Liver (tissue), 9 donors: ENCODE data around the gene ARHGEF28. TPM values are rescaled to one million over a fixed set of nuclear protein-coding genes. Genes with fewer than 3 reads are reported as not detected.

ENCODE experiments used
- DNase-seq: peaks from one replicate; pipeline ENCODE4 v3.0.0-alpha.2; 2017; ENCODE audit warnings: low spot score
- H3K27ac ChIP-seq, 2 donors: one replicate each; pipeline ENCODE4 v1.7.0; 2013; ENCODE audit warnings: inconsistent platforms in 2 of 2, low read length in 2 of 2, control low read depth in 1 of 2, low read depth in 1 of 2, mild to moderate bottlenecking in 1 of 2
- H3K27me3 ChIP-seq, 4 donors: one replicate each; pipeline versions ENCODE4 v1.6.1 to v1.7.0; 2013; ENCODE audit warnings: low read length in 3 of 4, inconsistent platforms in 1 of 4, mild to moderate bottlenecking in 1 of 4, moderate library complexity in 1 of 4; ENCODE audit not compliant: control insufficient read depth in 4 of 4, insufficient read depth in 4 of 4
- H3K36me3 ChIP-seq, 4 donors: one replicate each; pipeline versions ENCODE4 v1.6.1 to v1.7.0; 2013; ENCODE audit warnings: low read length in 3 of 4, mild to moderate bottlenecking in 3 of 4, low read depth in 1 of 4, moderate library complexity in 1 of 4; ENCODE audit not compliant: control insufficient read depth in 4 of 4, insufficient read depth in 3 of 4
- H3K4me1 ChIP-seq, 4 donors: one replicate each; pipeline versions ENCODE4 v1.6.1 to v1.7.0; 2013; ENCODE audit warnings: low read length in 3 of 4, mild to moderate bottlenecking in 3 of 4, moderate library complexity in 1 of 4; ENCODE audit not compliant: control insufficient read depth in 4 of 4, insufficient read depth in 4 of 4
- H3K4me3 ChIP-seq, 3 donors: one replicate each; pipeline versions ENCODE4 v1.6.1 to v1.7.0; 2013; ENCODE audit warnings: low read length in 3 of 3, control low read depth in 1 of 3, low read depth in 1 of 3, mild to moderate bottlenecking in 1 of 3
- H3K9ac ChIP-seq, 2 donors: one replicate each; pipeline ENCODE4 v1.7.0; 2013; ENCODE audit warnings: low read length in 2 of 2, mild to moderate bottlenecking in 2 of 2, moderate library complexity in 2 of 2, control low read depth in 1 of 2, low read depth in 1 of 2
- H3K9me3 ChIP-seq, 4 donors: one replicate each; pipeline versions ENCODE4 v1.6.1 to v1.7.0; 2013; ENCODE audit warnings: low read length in 3 of 4; ENCODE audit not compliant: control insufficient read depth in 4 of 4
- FOXA1 ChIP-seq: IDR thresholded peaks from 2 replicates; pipeline ENCODE4 v1.6.1; 2016; ENCODE audit warnings: antibody characterized with exemption
- GABPA ChIP-seq, 2 donors: IDR thresholded peaks in 1 of 2; conservative IDR thresholded peaks in 1 of 2; 2 replicates each; pipeline ENCODE4 v1.6.1; 2016; ENCODE audit warnings: antibody characterized with exemption in 2 of 2, mild to moderate bottlenecking in 1 of 2, moderate library complexity in 1 of 2
- HNF4G ChIP-seq: IDR thresholded peaks from 2 replicates; pipeline ENCODE4 v1.6.1; 2016; ENCODE audit warnings: antibody characterized with exemption
- JUND ChIP-seq, 2 donors: IDR thresholded peaks; 2 replicates each; pipeline ENCODE4 v1.6.1; 2016; ENCODE audit warnings: antibody characterized with exemption in 2 of 2
- NR2F2 ChIP-seq: IDR thresholded peaks from 2 replicates; pipeline ENCODE4 v1.6.1; 2016; ENCODE audit warnings: antibody characterized with exemption
- RAD21 ChIP-seq, 2 donors: IDR thresholded peaks; 2 replicates each; pipeline ENCODE4 v1.6.1; 2016; ENCODE audit warnings: antibody characterized with exemption in 2 of 2, mild to moderate bottlenecking in 2 of 2
- RXRA ChIP-seq, 2 donors: IDR thresholded peaks; 2 replicates each; pipeline ENCODE4 v1.6.1; 2017 to 2018; ENCODE audit warnings: antibody characterized with exemption in 2 of 2, mild to moderate bottlenecking in 1 of 2
- SP1 ChIP-seq: IDR thresholded peaks from 2 replicates; pipeline ENCODE4 v1.6.1; 2018; ENCODE audit warnings: antibody characterized with exemption, mild to moderate bottlenecking
- TAF1 ChIP-seq: conservative IDR thresholded peaks from 2 replicates; pipeline ENCODE4 v1.6.1; 2016; ENCODE audit warnings: antibody characterized with exemption, mild to moderate bottlenecking
- YY1 ChIP-seq: IDR thresholded peaks from 2 replicates; pipeline ENCODE4 v1.6.1; 2016; ENCODE audit warnings: antibody characterized with exemption, mild to moderate bottlenecking
- WGBS: extraction: QIAGEN DNeasy Blood & Tissue Kit; methylation state at CpG from one replicate; pipeline ENCODE4 v1.1.7; 2013; 5-methylcytosine and 5-hydroxymethylcytosine counted together
- polyA plus RNA-seq, 2 donors: library from polyadenylated mRNA; stranded (reverse) in 1 of 2; unstranded in 1 of 2; fragments of 200-250 nt in 1 of 2; fragments of >200 nt in 1 of 2; fragmentation: Nextera tagmentation in 1 of 2; extraction: Ambion mirVana in 1 of 2; gene quantifications; one replicate each; pipeline versions ENCODE4 v1.2.1 to v1.2.3, GENCODE V29; 2013 to 2015
- total RNA-seq, 2 donors: library from RNA; depleted of rRNA; stranded (reverse); fragments of >200 nt; gene quantifications; one replicate each; pipeline ENCODE4 v1.2.3, GENCODE V29; 2014
- TF ChIP-seq, protein P1 (sequence below): fragments of 150-350 bp; IDR thresholded peaks from 2 replicates; pipeline ENCODE4 v1.5.1; 2017; ENCODE audit warnings: improper control_type of control experiment, low read depth, low read length; ENCODE audit not compliant: missing input control
- TF ChIP-seq, protein P2 (sequence below): IDR thresholded peaks from 2 replicates; pipeline ENCODE4 v1.6.1; 2016; ENCODE audit warnings: antibody characterized with exemption
- TF ChIP-seq, protein P3 (sequence below): IDR thresholded peaks from 2 replicates; pipeline ENCODE4 v1.6.1; 2016; ENCODE audit warnings: antibody characterized with exemption, mild to moderate bottlenecking
- donor health status: healthy.
- donor health status: healthy.
- donor health status: healthy.
- donor health status: healthy.
- donor health status: healthy.

ARHGEF28 gene
- total and polyA plus RNA-seq, 4 donors = 1.6 to 13.9 (median 3.6) TPM

DNA sequence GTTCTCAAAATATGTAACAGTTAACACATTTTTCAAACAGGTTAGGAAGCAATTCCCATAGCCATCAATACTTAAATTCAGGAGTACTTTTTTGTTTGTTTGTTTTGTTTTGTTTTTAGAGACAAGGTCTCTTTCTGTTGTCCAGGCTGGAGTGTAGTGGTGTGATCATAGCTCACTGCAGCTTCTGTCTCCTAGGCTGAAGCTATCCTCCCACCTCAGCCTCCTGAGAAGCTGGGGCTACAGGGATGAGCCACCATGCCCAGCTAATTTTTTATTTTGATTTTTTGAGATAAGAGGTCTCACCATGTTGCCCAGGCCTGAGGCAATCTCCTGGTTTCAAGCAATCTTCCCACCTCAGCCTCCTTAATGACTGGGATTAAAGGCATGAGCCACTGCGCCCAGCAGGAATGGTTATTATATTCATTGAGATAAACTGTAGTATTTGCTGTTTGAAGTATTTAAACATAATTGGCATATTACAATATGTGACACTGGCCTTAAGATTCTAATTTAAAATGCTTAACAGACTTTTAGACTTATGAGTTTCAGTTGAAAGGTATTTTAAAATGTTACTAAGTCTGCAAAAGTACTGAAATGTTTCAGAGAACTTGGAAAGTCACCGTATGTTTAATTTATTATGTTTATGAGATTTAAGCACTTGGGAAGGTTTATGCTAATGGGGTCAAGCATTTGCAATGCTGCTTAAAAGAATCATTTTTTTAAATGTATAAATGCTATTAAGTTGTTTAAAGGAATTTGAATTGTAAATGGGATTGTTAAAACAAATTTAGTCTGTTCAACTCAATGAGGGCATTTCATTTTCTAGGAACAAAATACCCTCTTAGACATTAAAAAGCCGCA, 43.5 kb upstream of the ARHGEF28 start:
- no peaks in the 10 kb centered on the region for H3K27me3 ChIP-seq
- no peak overlapping the region for H3K9ac ChIP-seq
- peaks cover under 1 to 30% (median 24%) of the 10 kb centered on the region in 4 donors for H3K36me3 ChIP-seq
- H3K9me3 ChIP-seq = no peaks in the 10 kb centered on the region
- no peaks in the 10 kb centered on the region for H3K4me1 ChIP-seq
- WGBS = 66% methylated on average over 3 of the region's 3 CpGs
- TF ChIP-seq, protein P1, sequence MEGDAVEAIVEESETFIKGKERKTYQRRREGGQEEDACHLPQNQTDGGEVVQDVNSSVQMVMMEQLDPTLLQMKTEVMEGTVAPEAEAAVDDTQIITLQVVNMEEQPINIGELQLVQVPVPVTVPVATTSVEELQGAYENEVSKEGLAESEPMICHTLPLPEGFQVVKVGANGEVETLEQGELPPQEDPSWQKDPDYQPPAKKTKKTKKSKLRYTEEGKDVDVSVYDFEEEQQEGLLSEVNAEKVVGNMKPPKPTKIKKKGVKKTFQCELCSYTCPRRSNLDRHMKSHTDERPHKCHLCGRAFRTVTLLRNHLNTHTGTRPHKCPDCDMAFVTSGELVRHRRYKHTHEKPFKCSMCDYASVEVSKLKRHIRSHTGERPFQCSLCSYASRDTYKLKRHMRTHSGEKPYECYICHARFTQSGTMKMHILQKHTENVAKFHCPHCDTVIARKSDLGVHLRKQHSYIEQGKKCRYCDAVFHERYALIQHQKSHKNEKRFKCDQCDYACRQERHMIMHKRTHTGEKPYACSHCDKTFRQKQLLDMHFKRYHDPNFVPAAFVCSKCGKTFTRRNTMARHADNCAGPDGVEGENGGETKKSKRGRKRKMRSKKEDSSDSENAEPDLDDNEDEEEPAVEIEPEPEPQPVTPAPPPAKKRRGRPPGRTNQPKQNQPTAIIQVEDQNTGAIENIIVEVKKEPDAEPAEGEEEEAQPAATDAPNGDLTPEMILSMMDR = no peak
- no peak for TF ChIP-seq YY1
- TF ChIP-seq FOXA1 = no peak
- TF ChIP-seq, protein P2, sequence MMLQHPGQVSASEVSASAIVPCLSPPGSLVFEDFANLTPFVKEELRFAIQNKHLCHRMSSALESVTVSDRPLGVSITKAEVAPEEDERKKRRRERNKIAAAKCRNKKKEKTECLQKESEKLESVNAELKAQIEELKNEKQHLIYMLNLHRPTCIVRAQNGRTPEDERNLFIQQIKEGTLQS = no peak
- TF ChIP-seq RAD21 (IDR thresholded peaks at IDR 0.05) = no peak
- TF ChIP-seq, protein P3, sequence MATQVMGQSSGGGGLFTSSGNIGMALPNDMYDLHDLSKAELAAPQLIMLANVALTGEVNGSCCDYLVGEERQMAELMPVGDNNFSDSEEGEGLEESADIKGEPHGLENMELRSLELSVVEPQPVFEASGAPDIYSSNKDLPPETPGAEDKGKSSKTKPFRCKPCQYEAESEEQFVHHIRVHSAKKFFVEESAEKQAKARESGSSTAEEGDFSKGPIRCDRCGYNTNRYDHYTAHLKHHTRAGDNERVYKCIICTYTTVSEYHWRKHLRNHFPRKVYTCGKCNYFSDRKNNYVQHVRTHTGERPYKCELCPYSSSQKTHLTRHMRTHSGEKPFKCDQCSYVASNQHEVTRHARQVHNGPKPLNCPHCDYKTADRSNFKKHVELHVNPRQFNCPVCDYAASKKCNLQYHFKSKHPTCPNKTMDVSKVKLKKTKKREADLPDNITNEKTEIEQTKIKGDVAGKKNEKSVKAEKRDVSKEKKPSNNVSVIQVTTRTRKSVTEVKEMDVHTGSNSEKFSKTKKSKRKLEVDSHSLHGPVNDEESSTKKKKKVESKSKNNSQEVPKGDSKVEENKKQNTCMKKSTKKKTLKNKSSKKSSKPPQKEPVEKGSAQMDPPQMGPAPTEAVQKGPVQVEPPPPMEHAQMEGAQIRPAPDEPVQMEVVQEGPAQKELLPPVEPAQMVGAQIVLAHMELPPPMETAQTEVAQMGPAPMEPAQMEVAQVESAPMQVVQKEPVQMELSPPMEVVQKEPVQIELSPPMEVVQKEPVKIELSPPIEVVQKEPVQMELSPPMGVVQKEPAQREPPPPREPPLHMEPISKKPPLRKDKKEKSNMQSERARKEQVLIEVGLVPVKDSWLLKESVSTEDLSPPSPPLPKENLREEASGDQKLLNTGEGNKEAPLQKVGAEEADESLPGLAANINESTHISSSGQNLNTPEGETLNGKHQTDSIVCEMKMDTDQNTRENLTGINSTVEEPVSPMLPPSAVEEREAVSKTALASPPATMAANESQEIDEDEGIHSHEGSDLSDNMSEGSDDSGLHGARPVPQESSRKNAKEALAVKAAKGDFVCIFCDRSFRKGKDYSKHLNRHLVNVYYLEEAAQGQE = no peak
- H3K4me3 ChIP-seq = no peak overlapping the region
- H3K27ac ChIP-seq = no peak overlapping the region
- no peak for DNase-seq

DNA sequence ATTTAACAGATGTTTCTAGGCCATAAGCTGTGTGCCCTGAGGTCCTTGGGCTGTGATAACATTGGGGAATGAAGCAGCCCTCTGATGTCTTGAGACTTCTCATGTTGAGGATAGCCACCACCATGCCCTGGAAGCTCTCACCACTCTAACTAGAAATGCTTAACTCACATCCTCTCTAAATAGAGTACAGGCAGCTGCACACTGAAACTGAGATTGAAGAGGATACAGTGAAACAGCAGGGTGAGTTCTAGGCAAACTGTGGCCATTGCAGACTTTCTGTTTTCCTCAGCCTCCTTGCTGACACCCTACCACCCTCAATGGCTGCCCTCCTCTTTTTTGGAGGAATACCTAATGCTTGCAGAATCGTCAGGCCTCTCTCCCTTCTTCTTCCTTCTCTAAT, 38.1 kb upstream of the ARHGEF28 start:
- H3K9me3 ChIP-seq = no peaks in the 10 kb centered on the region
- no peak for TF ChIP-seq HNF4G
- TF ChIP-seq, protein P3 = no peak
- TF ChIP-seq GABPA (IDR thresholded peaks at IDR 0.05 in 1 of 2, conservative IDR thresholded peaks at IDR 0.05 in 1 of 2) = no peak
- TF ChIP-seq RAD21 (IDR thresholded peaks at IDR 0.05) = no peak
- TF ChIP-seq NR2F2 = no peak
- TF ChIP-seq FOXA1 = no peak
- TF ChIP-seq JUND (IDR thresholded peaks at IDR 0.05) = no peak
- TF ChIP-seq, protein P1 = no peak
- no peak for TF ChIP-seq RXRA (IDR thresholded peaks at IDR 0.05)
- TF ChIP-seq SP1 = no peak
- no peak for TF ChIP-seq TAF1
- H3K9ac ChIP-seq = no peak overlapping the region
- H3K27ac ChIP-seq = no peak overlapping the region
- H3K27me3 ChIP-seq = no peaks in the 10 kb centered on the region
- no peak for DNase-seq
- no peaks in the 10 kb centered on the region for H3K36me3 ChIP-seq
- H3K4me1 ChIP-seq = peaks cover 0 to 2% (median 0%) of the 10 kb centered on the region in 4 donors
- WGBS = 53% methylated on average over 1 of the region's 1 CpG
- no peak overlapping the region for H3K4me3 ChIP-seq
